Measurements from ENCODE around the gene ZNF407.
A peak's percentile ranks its signal among the peaks of the same experiment; 100 is the strongest.

Gene ZNF407

GRCh38 chr18:74836296-74837139, 238.8 kb downstream of the ZNF407 start:
- DNase-seq, result peak; percentile 56 to 84 (median 76)

DNA sequence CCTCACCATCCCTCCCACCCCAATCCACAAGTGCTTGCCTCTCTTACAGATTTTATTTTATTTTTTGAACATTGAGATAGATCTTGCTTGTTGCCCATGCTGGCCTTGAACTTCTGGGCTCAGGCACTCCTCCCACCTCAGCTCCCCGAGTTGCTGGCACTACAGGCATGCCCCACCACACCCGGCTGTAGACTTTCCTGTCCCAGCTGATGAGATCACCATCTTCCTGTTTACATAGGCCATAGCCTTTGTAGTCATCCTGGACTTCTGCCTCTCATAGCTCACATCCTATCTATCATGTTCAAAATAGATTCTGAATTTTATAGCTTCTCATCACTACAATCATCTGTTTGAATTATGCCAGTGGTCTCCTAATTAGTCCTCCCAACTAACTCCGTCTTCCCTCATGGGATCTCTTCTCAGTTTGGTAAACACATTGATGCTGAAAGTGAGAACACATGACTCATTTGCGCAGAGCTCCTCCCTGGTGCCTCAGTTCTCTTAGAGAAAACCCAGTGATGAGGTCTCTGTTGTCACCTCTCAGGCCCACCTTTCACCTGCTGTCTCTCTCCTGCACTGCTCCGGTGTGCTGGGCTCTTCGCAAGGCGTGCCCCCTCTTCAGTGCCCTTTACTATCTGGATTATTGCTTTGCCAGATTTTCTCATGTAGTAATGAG, 243.0 kb downstream of the ZNF407 start:
- DNase-seq, result peak in 3 of 4 experiments; percentile 23 to 38 (median 29)

DNA sequence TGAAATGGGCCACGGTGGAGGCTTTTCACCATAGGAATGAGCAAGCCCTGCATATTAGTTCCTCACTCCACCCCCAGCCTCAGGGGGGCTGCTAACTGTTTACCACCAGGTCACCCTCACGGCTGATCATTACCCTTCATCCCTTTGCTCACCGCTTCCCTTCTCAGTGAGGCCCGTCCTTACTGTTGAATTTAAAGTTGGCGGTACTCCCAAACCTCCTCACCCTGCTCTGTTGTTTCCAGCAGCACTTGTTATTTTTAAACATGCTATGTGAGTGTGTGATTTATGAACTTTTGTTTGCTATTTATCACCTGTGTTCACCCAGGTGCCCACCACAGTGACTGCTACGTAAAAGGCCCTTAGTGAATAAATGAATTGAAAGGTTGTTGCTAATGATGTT, 243.6 kb downstream of the ZNF407 start:
- DNase-seq, result no peak

- no peak for DNase-seq
Measured at GRCh38 chr18:74849301-74849700, 251.6 kb downstream of the ZNF407 start.

GRCh38 chr18:74856434-74856833, 258.8 kb downstream of the ZNF407 start:
- DNase-seq, result no peak

GRCh38 chr18:74856928-74857327, 259.3 kb downstream of the ZNF407 start:
- DNase-seq, result no peak

DNA sequence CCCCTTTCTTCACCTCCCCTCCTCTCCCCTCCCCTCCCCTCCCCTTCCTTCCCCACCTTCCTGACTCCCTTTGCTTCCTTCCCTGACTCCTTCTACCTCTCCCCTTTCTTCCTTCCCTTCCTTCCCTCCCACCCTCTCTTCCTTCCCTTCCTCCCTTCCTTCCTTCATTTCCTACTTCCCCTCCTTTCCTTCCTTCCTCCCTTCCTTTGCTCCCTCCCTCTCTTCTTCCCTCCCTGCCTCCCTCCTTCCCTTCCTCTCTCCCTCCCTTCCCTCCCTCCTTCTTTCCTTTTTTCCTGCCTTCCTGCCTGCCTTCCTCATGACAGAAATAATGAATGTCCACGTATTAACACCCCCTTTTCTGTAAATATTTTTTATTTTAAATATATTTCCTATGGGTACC, 260.2 kb downstream of the ZNF407 start:
- no peak for DNase-seq

DNA sequence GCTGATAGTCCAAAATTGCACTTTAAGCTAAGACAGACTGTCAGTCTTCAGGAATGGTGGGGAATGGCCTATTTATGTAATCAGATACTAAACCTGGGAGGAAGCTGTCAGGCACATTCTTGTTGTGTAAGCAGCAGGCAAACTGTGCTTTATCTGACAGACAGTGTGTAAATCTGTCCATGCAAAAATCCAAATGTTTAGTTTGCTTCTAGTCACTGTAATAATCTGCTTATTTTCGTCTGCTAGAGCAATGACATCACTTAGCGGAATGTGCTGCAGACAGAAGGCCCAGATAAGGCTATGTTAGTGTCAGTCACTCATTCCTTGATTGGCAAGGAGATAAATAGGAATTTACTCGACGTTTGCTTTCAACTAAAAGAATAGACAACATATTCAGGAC, 263.5 kb downstream of the ZNF407 start:
- no peak for DNase-seq

DNA sequence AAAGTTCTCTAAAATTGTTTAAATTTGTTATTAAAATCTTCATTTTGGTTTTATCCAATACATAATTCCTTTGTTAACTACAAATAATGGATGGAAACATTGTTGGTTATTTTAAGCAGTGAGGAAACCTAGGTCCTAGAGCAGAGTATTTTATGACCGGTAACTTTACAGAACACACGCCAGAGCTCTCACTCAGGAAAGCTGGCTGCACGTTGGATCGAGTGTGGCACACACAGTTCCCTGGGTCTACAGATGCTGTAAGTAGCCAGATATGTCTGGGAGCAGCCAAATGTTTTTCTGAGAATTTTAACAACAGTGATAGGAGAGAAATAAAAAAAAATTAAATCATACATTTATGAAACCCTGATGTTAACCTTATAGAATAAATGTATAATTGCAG, 264.4 kb downstream of the ZNF407 start:
- no peak for DNase-seq

GRCh38 chr18:74866577-74866976, 268.9 kb downstream of the ZNF407 start:
- DNase-seq, result no peak

- no peak for DNase-seq
Measured at GRCh38 chr18:74868461-74868860, 270.8 kb downstream of the ZNF407 start.

GRCh38 chr18:74869904-74870863, 272.5 kb downstream of the ZNF407 start:
- no peak for DNase-seq

DNA sequence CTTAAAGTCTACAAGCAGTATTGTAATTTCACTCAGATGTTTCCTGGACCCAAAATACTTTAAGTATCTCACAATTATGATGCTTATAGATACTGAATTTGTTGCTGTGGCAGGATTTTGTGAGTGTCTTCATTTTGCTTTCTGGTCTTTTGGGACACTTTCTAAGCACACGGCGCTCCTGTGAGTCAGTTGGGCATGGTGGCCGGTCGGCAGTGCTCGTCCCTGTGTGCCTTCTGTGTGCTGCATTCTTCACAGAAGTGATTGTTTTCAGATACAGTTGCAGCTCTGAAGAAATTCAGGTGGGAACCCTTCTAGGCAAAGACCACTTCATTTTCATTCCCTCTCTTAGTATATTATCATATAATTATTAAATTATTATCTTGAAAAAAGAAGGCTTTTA, 273.3 kb downstream of the ZNF407 start:
- no peak for DNase-seq

DNA sequence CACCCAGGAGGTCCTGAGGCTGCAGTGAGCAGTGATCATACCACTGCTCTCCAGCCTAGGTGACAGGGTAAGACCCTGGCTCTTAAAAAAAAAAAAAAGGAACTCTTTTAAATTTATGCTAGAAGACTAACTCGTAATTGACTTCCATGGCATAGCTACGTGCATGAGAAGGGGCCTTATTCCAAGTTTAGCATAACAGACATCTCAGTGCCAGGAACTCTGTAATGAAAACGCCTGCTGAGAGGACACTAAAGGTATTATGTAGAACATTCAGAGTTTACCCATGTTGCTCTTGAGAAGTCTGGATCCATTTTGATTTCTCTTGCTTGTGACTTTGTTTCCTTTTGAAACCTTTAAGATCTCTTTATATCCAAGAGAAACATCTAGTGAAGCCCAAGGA, 276.0 kb downstream of the ZNF407 start:
- DNase-seq, result no peak

- no peak for DNase-seq
Measured at GRCh38 chr18:74874351-74874750, 276.7 kb downstream of the ZNF407 start.

DNA sequence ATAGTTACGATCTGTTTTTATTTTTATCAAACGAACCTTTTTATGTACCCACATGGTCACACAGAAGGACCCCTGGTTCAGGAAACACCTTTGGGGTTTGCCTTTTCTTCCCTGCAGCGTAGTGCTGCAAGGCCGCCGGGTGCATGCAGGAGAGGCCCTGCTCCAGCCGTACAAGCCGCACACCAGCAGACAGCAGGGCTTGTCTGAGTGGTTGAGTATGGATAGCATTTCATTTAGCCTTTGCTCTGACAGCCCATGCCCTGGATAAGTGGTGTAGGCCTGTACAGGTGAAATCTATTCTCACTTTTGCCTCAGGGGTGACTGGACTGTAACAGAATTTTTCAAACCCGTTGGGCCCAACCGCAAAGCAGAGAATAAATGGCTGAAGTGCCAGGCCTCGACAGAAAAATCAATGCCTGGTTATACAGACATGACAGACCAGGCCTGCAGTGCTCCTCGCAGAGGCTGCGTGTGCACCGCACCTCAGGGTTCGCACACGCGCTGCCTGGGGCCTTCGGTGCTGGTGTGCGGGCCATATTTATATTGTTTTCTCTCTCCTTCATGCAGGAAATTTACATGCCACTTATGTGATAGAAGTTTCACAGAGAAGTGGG, 279.1 kb downstream of the ZNF407 start:
- DNase-seq, result no peak

DNA sequence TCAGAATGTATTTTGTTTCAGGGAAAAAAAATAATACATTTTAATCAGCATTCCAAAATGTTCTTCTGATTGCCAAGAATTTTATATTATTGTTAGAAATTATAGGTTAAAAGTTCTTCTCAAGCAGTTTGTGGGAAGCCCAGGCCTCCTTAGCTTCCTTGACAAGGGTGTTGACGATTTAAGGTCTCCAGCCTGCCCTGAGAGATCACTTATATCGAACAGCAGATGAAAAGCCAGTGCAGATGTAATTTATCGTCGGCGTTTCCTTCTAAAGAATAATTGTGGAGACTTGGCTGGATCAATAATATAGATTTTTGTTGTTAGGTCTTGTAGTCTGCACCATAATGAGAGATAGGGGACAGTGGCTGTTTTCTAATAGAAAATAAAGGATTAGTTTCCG, 280.6 kb downstream of the ZNF407 start:
- no peak for DNase-seq

DNA sequence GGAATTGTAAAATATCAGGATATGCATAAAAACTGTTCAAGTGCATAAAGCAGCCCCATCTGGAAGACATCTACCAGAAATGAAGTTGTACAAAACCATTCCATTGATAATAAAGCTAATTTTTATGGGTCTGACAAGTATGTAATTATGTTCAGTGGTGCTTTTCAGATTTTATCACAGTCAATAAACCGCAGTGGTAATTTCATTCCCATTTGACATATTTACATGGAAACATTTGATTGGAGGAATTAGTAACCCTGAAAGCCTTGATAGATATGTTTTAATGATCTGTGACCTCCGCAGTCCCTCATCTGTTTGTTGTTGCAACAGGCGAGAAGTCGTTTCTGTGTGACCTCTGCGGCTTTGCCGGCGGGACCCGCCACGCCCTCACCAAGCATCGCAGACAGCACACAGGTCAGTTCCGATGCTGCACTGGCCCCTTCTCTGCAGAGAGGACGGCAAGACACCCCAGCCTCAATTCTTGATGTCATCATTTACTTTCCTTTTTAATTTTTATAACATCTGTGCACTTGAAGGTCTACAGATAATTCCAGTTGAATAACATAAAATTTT, 283.1 kb downstream of the ZNF407 start:
- no peak for DNase-seq

DNA sequence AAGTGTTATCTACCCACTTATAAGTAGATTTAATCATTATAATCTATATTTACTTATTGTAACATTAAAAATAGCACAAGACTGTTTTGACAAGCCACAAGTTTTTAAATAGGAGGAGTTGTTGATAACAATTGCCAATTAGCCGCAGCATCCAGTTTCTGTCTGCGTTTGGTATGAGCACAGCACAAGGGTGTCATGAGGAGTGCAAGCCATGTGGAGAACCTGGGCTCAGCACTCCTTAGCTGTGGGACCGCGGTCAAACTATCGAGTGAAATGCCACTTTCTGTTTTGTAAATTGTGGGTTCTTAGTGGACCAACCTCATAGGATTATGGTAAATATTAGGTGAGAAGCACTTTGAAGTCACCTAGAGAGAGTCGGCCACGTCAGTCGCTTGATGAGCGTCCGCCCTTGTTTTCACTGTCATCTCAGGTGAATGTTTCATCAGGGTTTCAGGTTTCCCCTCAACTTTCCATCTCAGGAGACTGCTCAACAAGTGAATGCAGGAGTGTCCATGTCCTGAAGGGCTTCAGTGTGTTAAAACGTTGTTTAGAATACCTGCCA, 294.5 kb downstream of the ZNF407 start:
- DNase-seq, result no peak

DNA sequence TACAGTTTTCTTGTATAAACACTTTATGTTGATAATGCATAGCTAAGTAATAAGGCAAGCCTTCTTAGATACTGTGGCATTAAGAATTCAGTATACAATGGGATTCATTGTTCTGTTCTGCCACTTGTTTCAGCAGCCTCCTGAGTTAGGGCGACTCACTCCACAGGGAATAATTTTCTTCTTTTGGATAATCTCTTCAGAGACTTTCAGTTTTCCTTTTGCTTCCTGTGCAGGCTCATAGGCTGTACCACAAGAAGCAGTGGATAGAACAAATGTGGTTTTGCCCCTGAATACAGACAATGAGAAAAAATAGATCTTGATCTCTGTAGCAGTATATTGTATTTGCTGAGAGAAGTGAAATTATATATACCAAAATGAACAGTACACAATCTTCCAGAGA, 298.0 kb downstream of the ZNF407 start:
- DNase-seq, result no peak

- DNase-seq, result no peak
Measured at GRCh38 chr18:74896390-74896991, 298.8 kb downstream of the ZNF407 start.

Data from suppressor macrophage (primary cell).